HEK293T (cell line): Measurements from ENCODE around the gene ITPK1.
A peak's percentile ranks its signal among the peaks of the same experiment; 100 is the strongest.

ENCODE experiments used
- CTCF ChIA-PET: fragments of 350-600 bp; formaldehyde crosslinking; extraction: SDS; loops from one replicate; lab custom pipeline; 2021; ENCODE audit warnings: antibody characterized with exemption, inconsistent platforms; lab: Yijun Ruan, JAX
- POLR2A ChIA-PET: fragments of 350-600 bp; formaldehyde crosslinking; extraction: SDS; loops from one replicate; lab custom pipeline; 2020; ENCODE audit warnings: antibody characterized with exemption, inconsistent platforms; lab: Yijun Ruan, JAX
- DNase-seq: peaks from one replicate; pipeline ENCODE4 v3.0.0; 2012; ENCODE audit warnings: mixed read lengths; ENCODE audit errors: extremely low spot score
- ARNT ChIP-seq: fragments of 450-650 bp; IDR thresholded peaks from 2 replicates; pipeline ENCODE4 v1.6.1; 2017; ENCODE audit warnings: mild to moderate bottlenecking
- BHLHE40 ChIP-seq: fragments of 450-650 bp; IDR thresholded peaks from 2 replicates; pipeline ENCODE4 v1.6.1; 2016; ENCODE audit warnings: mild to moderate bottlenecking, moderate library complexity, borderline replicate concordance
- CTBP1 ChIP-seq: fragments of 450-650 bp; IDR thresholded peaks from 2 replicates; pipeline ENCODE4 v1.6.1; 2016; ENCODE audit warnings: borderline replicate concordance
- ELF4 ChIP-seq: fragments of 450-650 bp; IDR thresholded peaks from 2 replicates; pipeline ENCODE4 v1.6.1; 2017; ENCODE audit warnings: antibody characterized with exemption
- FOXA1 ChIP-seq: fragments of 450-650 bp; IDR thresholded peaks from 2 replicates; pipeline ENCODE4 v1.6.1; 2016; ENCODE audit warnings: mild to moderate bottlenecking
- FOXK2 ChIP-seq: fragments of 450-650 bp; IDR thresholded peaks from 2 replicates; pipeline ENCODE4 v1.6.1; 2016; ENCODE audit warnings: mild to moderate bottlenecking
- FOXM1 ChIP-seq: fragments of 450-650 bp; IDR thresholded peaks from 2 replicates; pipeline ENCODE4 v1.6.1; 2017; ENCODE audit warnings: mild to moderate bottlenecking, borderline replicate concordance
- HDGF ChIP-seq: fragments of 450-650 bp; IDR thresholded peaks from 2 replicates; pipeline ENCODE4 v1.6.1; 2017; ENCODE audit warnings: antibody characterized with exemption, borderline replicate concordance
- L3MBTL2 ChIP-seq: fragments of 450-650 bp; conservative IDR thresholded peaks from 2 replicates; pipeline ENCODE4 v1.6.1; 2016; ENCODE audit warnings: mild to moderate bottlenecking
- LEF1 ChIP-seq: fragments of 450-650 bp; IDR thresholded peaks from 2 replicates; pipeline ENCODE4 v1.6.1; 2017; ENCODE audit warnings: mild to moderate bottlenecking, borderline replicate concordance
- NFRKB ChIP-seq: fragments of 450-650 bp; IDR thresholded peaks from 2 replicates; pipeline ENCODE4 v1.6.1; 2016; ENCODE audit warnings: mild to moderate bottlenecking, moderate library complexity
- SP1 ChIP-seq: fragments of 450-650 bp; IDR thresholded peaks from 2 replicates; pipeline ENCODE4 v1.6.1; 2017
- SUZ12 ChIP-seq: fragments of 450-650 bp; IDR thresholded peaks from 2 replicates; pipeline ENCODE4 v1.6.1; 2016; ENCODE audit warnings: mild to moderate bottlenecking
- TARDBP ChIP-seq: fragments of 450-650 bp; IDR thresholded peaks from 2 replicates; pipeline ENCODE4 v1.6.1; 2016
- ZNF384 ChIP-seq: fragments of 450-650 bp; IDR thresholded peaks from 2 replicates; pipeline ENCODE4 v1.6.1; 2016
- TF ChIP-seq, protein P1 (sequence below): fragments of 450-650 bp; IDR thresholded peaks from 2 replicates; pipeline ENCODE4 v1.6.1; 2016

The ITPK1 gene

DNA sequence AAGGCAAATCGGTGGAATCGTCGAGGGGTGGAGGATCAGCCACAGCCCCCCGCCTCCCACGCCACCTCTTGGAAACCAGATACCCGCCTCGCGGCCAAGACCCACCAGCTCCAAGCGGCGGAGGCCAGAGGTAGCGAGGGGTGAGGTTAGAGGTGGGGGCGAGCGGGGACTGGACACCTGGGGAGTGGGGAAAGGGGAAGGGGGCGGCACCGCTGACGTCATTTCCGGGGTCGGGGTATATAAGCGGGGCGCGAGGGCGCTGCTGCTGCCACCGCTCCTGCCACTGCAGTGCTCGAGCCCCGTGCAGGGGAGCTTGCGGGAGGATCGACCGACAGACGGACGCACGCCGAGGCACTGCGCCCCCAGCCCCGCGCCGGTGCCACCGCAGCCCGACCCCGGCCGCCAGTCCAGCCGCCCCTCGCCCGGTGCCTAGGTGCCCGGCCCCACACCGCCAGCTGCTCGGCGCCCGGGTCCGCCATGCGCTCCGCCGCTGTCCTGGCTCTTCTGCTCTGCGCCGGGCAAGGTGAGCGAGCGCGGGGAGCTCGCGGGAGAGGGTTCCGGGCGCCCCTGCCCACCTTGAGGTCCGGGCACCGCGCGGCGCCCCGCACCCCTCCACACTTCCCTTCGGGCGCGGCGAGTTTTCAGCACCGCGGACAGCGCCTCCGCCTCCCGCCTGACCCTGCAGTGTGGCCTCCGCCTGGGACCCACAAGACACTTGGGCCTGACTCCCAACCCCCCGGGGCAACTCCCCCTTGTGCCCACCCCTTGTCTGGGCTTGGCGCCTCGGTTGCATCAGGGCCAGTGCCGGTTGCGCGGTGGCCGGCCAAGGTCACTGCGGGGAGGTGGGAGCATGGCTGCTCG is 192.6 kb downstream of the ITPK1 start, which contains the start of gene CHGA:
CHGA (plus strand) TSS at position 268 of the 861 bp plus-strand sequence; CDS start at position 478, 210 bp downstream.
- DNase-seq: peak; percentile 76
- no peak for TF ChIP-seq L3MBTL2
- no peak for TF ChIP-seq FOXK2
- no peak for TF ChIP-seq SP1
- TF ChIP-seq FOXM1: no peak
- no peak for TF ChIP-seq LEF1
- TF ChIP-seq NFRKB: no peak
- TF ChIP-seq ZNF384: no peak
- no peak for TF ChIP-seq TARDBP
- TF ChIP-seq, protein P1, sequence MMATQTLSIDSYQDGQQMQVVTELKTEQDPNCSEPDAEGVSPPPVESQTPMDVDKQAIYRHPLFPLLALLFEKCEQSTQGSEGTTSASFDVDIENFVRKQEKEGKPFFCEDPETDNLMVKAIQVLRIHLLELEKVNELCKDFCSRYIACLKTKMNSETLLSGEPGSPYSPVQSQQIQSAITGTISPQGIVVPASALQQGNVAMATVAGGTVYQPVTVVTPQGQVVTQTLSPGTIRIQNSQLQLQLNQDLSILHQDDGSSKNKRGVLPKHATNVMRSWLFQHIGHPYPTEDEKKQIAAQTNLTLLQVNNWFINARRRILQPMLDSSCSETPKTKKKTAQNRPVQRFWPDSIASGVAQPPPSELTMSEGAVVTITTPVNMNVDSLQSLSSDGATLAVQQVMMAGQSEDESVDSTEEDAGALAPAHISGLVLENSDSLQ: no peak
- no peak for TF ChIP-seq SUZ12
- no peak for TF ChIP-seq FOXA1
- no peak for TF ChIP-seq ELF4
- no peak for TF ChIP-seq BHLHE40
- no peak for TF ChIP-seq CTBP1
- TF ChIP-seq ARNT: no peak
- no peak for TF ChIP-seq HDGF
- ChIA-PET POLR2A (no interaction called here), CTCF (no interaction called here)

DNA sequence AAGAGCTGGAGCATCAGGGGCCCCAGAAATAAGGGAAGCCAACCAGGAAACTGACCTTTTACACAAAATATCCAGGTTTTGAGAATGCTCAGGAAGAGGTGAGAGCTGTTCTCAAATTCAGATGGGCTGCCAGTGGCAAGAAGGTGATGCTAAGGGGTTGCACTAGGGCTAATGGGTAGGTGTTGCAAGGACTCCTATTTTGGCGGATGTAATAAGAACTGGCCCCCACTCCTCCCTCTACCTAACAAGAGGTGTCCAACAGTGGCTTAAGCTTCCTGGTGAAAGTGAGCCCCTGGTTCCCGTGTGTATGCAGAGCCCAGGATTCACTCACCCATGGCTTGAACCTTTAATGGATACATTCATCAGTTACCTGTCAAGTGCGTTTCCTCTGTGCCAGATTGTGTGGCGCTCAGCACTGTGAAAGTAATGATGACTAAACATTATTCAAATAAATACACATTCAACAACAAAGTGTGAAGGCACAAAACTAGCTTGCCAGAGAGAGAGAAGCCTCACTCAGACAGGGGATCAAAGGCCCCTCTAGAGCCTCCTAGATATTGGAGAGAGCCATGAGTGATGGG is 193.5 kb downstream of the ITPK1 start:
- TF ChIP-seq, protein P1: no peak
- TF ChIP-seq FOXA1 (no peak), NFRKB (no peak), SUZ12 (no peak), ELF4 (no peak), FOXK2 (no peak)
- no peak for DNase-seq
- ChIA-PET CTCF (no interaction called here), POLR2A (no interaction called here)

DNA sequence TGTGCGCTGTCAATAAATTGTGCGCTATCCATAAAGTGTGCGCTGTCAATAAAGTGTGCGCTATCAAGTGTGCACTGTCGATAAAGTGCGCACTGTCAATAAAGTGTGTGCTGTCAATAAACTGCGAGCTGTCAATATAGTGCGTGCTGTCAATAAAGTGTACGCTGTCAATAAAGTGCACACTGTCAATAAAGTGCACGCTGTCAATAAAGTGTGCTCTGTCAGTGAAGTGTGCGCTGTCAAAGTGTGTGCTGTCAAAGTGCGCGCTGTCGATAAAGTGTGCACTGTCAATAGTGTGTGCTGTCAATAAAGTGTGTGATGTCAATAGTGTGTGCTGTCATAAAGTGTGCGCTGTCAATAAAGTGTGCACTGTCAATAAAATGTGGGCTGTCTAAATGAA is 195.7 kb downstream of the ITPK1 start:
- POLR2A ChIA-PET: no interaction called here
- no peak for TF ChIP-seq CTBP1
- no peak for TF ChIP-seq BHLHE40
- no peak for TF ChIP-seq SUZ12
- TF ChIP-seq, protein P1: no peak
- no peak for TF ChIP-seq HDGF
- TF ChIP-seq ZNF384: no peak
- no peak for TF ChIP-seq FOXM1
- TF ChIP-seq FOXA1: no peak
- no peak for TF ChIP-seq ELF4
- no peak for TF ChIP-seq FOXK2
- TF ChIP-seq LEF1: no peak
- no peak for TF ChIP-seq TARDBP
- TF ChIP-seq NFRKB: no peak
- no peak for TF ChIP-seq ARNT
- TF ChIP-seq SP1: no peak
- no peak for TF ChIP-seq L3MBTL2
- no peak for DNase-seq
- CTCF ChIA-PET: no interaction called here

DNA sequence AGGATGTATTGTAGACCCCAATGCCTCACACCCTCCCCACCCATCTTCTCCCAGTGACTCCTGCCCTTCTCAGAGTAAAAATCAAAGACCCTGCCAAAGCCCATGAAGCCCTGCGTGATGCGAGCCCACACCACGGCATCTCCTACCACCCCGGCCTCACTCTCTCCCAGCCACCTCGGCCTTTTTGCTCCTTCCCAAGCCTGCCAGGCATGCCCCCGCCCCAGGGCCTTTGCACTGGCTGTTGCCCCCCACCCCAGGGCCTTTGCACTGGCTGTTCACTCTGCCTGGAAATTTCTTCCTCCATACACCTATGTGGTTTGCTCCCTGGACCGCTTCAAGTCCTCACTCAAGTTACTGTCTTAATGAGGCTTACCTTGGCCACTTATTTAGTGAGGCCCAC is 197.8 kb downstream of the ITPK1 start:
- CTCF ChIA-PET: no interaction called here
- POLR2A ChIA-PET: no interaction called here
- no peak for TF ChIP-seq ARNT
- TF ChIP-seq, protein P1: no peak
- no peak for TF ChIP-seq FOXK2
- no peak for TF ChIP-seq ELF4
- TF ChIP-seq NFRKB: no peak
- no peak for TF ChIP-seq L3MBTL2
- TF ChIP-seq BHLHE40: no peak
- no peak for TF ChIP-seq SUZ12
- TF ChIP-seq TARDBP: no peak
- TF ChIP-seq FOXA1: no peak
- no peak for TF ChIP-seq FOXM1
- TF ChIP-seq HDGF: no peak
- no peak for TF ChIP-seq LEF1
- no peak for TF ChIP-seq SP1
- TF ChIP-seq ZNF384: no peak
- TF ChIP-seq CTBP1: no peak
- DNase-seq: no peak

GRCh38 chr14:92917041-92917940 is 198.4 kb downstream of the ITPK1 start:
- TF ChIP-seq CTBP1 (no peak), FOXM1 (no peak), SP1 (no peak), HDGF (no peak)
- ChIA-PET CTCF (no interaction called here), POLR2A (no interaction called here)
- DNase-seq: no peak
